GM21367 (cell line): ENCODE measurements around the gene MBOAT2.

ENCODE experiments used
- ATAC-seq: cut with Tn5 transposase; IDR thresholded peaks from one replicate; pipeline ENCODE4 v1.9.1; 2021; ENCODE audit not compliant: unreplicated experiment

Gene MBOAT2

GRCh38 chr2:8867363-8867762, 136.1 kb downstream of the MBOAT2 start:
- no peak for ATAC-seq

GRCh38 chr2:8863331-8863953, 140.0 kb downstream of the MBOAT2 start:
- ATAC-seq: no peak

GRCh38 chr2:8862230-8862629, 141.3 kb downstream of the MBOAT2 start:
- no peak for ATAC-seq

GRCh38 chr2:8861797-8862196, 141.7 kb downstream of the MBOAT2 start:
- ATAC-seq: no peak

GRCh38 chr2:8860239-8860638, 143.2 kb downstream of the MBOAT2 start:
- no peak for ATAC-seq

GRCh38 chr2:8858910-8859309, 144.6 kb downstream of the MBOAT2 start:
- no peak for ATAC-seq

GRCh38 chr2:8858264-8858663, 145.2 kb downstream of the MBOAT2 start:
- no peak for ATAC-seq

GRCh38 chr2:8857709-8858108, 145.8 kb downstream of the MBOAT2 start:
- no peak for ATAC-seq

- no peak for ATAC-seq
Measured at GRCh38 chr2:8856176-8856575, 147.3 kb downstream of the MBOAT2 start.

GRCh38 chr2:8855010-8855409, 148.5 kb downstream of the MBOAT2 start:
- ATAC-seq: no peak

- no peak for ATAC-seq
Measured at GRCh38 chr2:8853426-8853825, 150.1 kb downstream of the MBOAT2 start.

GRCh38 chr2:8851811-8852560, 151.5 kb downstream of the MBOAT2 start:
- ATAC-seq: no peak

GRCh38 chr2:8850845-8851487, 152.5 kb downstream of the MBOAT2 start:
- no peak for ATAC-seq

GRCh38 chr2:8849327-8849726, 154.2 kb downstream of the MBOAT2 start:
- no peak for ATAC-seq

- ATAC-seq: no peak
Measured at GRCh38 chr2:8848328-8849100, 155.0 kb downstream of the MBOAT2 start.

- ATAC-seq: no peak
Measured at GRCh38 chr2:8847400-8847799, 156.1 kb downstream of the MBOAT2 start.

GRCh38 chr2:8841932-8842331, 161.6 kb downstream of the MBOAT2 start:
- no peak for ATAC-seq

GRCh38 chr2:8840475-8841091, 162.9 kb downstream of the MBOAT2 start:
- no peak for ATAC-seq

GRCh38 chr2:8839189-8839965, 164.1 kb downstream of the MBOAT2 start:
- no peak for ATAC-seq

GRCh38 chr2:8837795-8838140, 165.7 kb downstream of the MBOAT2 start:
- no peak for ATAC-seq
